Thyroid gland (tissue), 4 donors: Measurements from ENCODE around the gene SPINK1. TPM values are rescaled to one million over a fixed set of nuclear protein-coding genes. Genes with fewer than 3 reads are reported as not detected.

Source experiments
- DNase-seq, 2 donors: peaks; one replicate each; pipeline ENCODE4 v3.0.0-alpha.2; 2019
- H3K27ac ChIP-seq, 3 donors: fragments of 200-600 bp; sonication (generic); 1 replicate in 2 of 3; 2 replicates in 1 of 3; pipeline ENCODE4 v1.5.1; 2016 to 2019; ENCODE audit warnings: mild to moderate bottlenecking in 1 of 3, moderate library complexity in 1 of 3
- H3K27me3 ChIP-seq: fragments of 200-600 bp; sonication (generic); one replicate; pipeline ENCODE4 v1.5.1; 2019
- H3K36me3 ChIP-seq, 2 donors: fragments of 200-600 bp; sonication (generic); one replicate each; pipeline ENCODE4 v1.5.1; 2016 to 2019
- H3K4me1 ChIP-seq, 2 donors: fragments of 200-600 bp; sonication (generic); one replicate each; pipeline ENCODE4 v1.5.1; 2017 to 2019
- H3K4me3 ChIP-seq, 3 donors: fragments of 200-600 bp; sonication (generic); replicated peaks in 1 of 3; 1 replicate in 2 of 3; 2 replicates in 1 of 3; pipeline ENCODE4 v1.5.1; 2016; ENCODE audit warnings: mild to moderate bottlenecking in 1 of 3
- H3K9me3 ChIP-seq: fragments of 200-600 bp; sonication (generic); one replicate; pipeline ENCODE4 v1.5.1; 2017
- POLR2A ChIP-seq, 2 donors: fragments of 450-650 bp; IDR thresholded peaks; one replicate each; pipeline ENCODE4 v1.6.1; 2017; ENCODE audit warnings: antibody characterized with exemption in 2 of 2, mild to moderate bottlenecking in 2 of 2, moderate library complexity in 1 of 2
- WGBS, 2 donors: methylation state at CpG; one replicate each; pipeline ENCODE4 v1.1.5; 2017; 5-methylcytosine and 5-hydroxymethylcytosine counted together
- intact Hi-C: fragments of 100-400 bp; cut with DNase I; formaldehyde crosslinking; loops from one replicate; pipeline ENCODE4 v1.15.1; 2023
- total RNA-seq, 4 donors: library from RNA; depleted of rRNA; stranded (reverse); fragments of >200 nt; gene quantifications; one replicate each; pipeline ENCODE4 v1.2.3, GENCODE V29; 2016
- TF ChIP-seq, protein P1 (sequence below), 6 experiments: fragments of 200-600 bp in 3 of 6; fragments of 450-650 bp in 3 of 6; sonication (generic) in 3 of 6; IDR thresholded peaks; one replicate each; pipeline ENCODE4 v1.5.1; 2016 to 2019; ENCODE audit warnings: antibody characterized with exemption in 6 of 6, mild to moderate bottlenecking in 2 of 6, inconsistent platforms in 1 of 6, moderate library complexity in 1 of 6

The SPINK1 gene
- total RNA-seq, 4 donors from 2014 or later: not detected

DNA sequence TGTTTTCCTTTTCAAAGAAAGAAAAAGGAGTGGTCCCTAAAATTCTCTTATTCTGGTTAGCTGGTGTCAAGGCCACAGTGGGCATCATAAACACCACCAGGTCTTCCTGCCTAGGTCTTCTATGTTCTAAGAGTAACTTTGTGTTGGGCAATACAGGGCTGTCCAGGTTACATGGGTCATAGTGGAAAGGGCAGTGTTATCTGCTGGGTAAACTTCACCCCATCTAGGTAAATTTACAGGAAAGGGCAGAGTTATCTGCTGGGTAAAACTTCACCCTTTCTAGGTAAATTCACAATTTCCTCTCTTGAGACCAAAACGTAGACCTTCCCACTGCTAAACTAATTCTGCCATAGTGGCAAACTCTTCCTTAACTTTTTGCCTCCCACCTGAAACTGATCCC, 30.0 kb downstream of the SPINK1 start:
- DNase-seq: no peak
- H3K4me3 ChIP-seq: no peak overlapping the region
- no peak for TF ChIP-seq POLR2A (IDR thresholded peaks at IDR 0.05)
- TF ChIP-seq, protein P1, sequence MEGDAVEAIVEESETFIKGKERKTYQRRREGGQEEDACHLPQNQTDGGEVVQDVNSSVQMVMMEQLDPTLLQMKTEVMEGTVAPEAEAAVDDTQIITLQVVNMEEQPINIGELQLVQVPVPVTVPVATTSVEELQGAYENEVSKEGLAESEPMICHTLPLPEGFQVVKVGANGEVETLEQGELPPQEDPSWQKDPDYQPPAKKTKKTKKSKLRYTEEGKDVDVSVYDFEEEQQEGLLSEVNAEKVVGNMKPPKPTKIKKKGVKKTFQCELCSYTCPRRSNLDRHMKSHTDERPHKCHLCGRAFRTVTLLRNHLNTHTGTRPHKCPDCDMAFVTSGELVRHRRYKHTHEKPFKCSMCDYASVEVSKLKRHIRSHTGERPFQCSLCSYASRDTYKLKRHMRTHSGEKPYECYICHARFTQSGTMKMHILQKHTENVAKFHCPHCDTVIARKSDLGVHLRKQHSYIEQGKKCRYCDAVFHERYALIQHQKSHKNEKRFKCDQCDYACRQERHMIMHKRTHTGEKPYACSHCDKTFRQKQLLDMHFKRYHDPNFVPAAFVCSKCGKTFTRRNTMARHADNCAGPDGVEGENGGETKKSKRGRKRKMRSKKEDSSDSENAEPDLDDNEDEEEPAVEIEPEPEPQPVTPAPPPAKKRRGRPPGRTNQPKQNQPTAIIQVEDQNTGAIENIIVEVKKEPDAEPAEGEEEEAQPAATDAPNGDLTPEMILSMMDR (IDR thresholded peaks at IDR 0.05): no peak
- no peak overlapping the region for H3K27ac ChIP-seq
- H3K9me3 ChIP-seq: no peaks in the 10 kb centered on the region
- H3K4me1 ChIP-seq: no peaks in the 10 kb centered on the region
- intact Hi-C loops: no loop called here
- H3K27me3 ChIP-seq: no peaks in the 10 kb centered on the region
- no peaks in the 10 kb centered on the region for H3K36me3 ChIP-seq
- 84 to 89% methylated on average over 1 of the region's 1 CpG for WGBS, 2 donors

- intact Hi-C loops: no loop called here
- H3K4me1 ChIP-seq: no peaks in the 10 kb centered on the region
- H3K27me3 ChIP-seq: no peaks in the 10 kb centered on the region
- H3K9me3 ChIP-seq: no peaks in the 10 kb centered on the region
- no peak overlapping the region for H3K27ac ChIP-seq
- WGBS, 2 donors: 86 to 89% methylated on average over 3 of the region's 3 CpGs
- H3K4me3 ChIP-seq: no peak overlapping the region
- no peaks in the 10 kb centered on the region for H3K36me3 ChIP-seq
- DNase-seq: no peak
- no peak for TF ChIP-seq POLR2A (IDR thresholded peaks at IDR 0.05)
- TF ChIP-seq, protein P1 (IDR thresholded peaks at IDR 0.05): no peak
Measured at GRCh38 chr5:147800491-147800890, 31.0 kb downstream of the SPINK1 start.

DNA sequence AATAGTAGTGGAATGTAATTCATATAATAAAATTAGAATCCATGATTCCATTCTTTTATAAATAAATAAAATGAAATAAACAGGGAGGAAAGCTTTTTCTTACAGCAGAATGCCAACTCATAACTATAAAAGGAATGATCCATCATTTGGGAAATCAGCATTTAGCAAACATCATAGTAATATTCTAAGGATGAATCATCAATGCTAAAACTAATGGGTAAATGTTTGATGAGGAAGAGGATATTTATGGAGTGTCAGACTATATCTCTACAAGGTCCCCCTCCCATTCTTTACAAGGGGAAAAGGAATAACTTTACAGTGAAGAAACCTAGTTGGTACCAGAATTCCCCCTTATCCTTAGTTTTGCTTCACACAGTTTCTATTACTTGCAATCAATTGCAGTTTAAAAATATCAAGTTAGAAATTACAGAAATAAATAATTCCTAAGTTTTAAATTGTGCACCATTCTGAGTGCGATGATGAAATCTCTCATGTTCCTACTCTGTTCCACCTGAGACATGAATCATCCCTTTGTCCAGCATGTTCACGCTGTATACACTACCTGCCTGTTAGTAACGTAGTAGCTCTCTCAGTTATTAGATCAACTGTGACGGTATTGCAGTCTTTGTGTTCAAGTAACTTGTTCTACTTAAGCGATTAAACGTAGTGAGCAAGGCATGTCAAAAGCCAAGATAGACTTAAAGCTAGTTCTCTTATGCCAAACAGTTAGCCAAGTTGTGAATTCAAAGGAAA, 34.7 kb downstream of the SPINK1 start:
- WGBS, 2 donors: 26 to 42% methylated on average over 6 of the region's 6 CpGs
- Histone ChIP-seq H3K27me3 (no peaks in the 10 kb centered on the region), H3K9me3 (no peaks in the 10 kb centered on the region), H3K27ac (no peak overlapping the region), H3K4me3 (no peak overlapping the region), H3K4me1 (no peaks in the 10 kb centered on the region), H3K36me3 (no peaks in the 10 kb centered on the region)
- intact Hi-C loops: no loop called here
- DNase-seq: no peak
- TF ChIP-seq, protein P1 (IDR thresholded peaks at IDR 0.05): no peak
- TF ChIP-seq POLR2A (IDR thresholded peaks at IDR 0.05): no peak

- Histone ChIP-seq H3K27ac (no peak overlapping the region), H3K4me1 (no peaks in the 10 kb centered on the region), H3K9me3 (no peaks in the 10 kb centered on the region), H3K4me3 (no peak overlapping the region), H3K36me3 (no peaks in the 10 kb centered on the region), H3K27me3 (no peaks in the 10 kb centered on the region)
- no peak for DNase-seq
- intact Hi-C loops: no loop called here
- TF ChIP-seq, protein P1 (IDR thresholded peaks at IDR 0.05): no peak
- no peak for TF ChIP-seq POLR2A (IDR thresholded peaks at IDR 0.05)
- 85% methylated on average over 6 of the region's 6 CpGs for WGBS, 2 donors
Measured at GRCh38 chr5:147791181-147791580, 40.3 kb downstream of the SPINK1 start.

GRCh38 chr5:147789820-147790219, 41.7 kb downstream of the SPINK1 start:
- no peaks in the 10 kb centered on the region for H3K27me3 ChIP-seq
- intact Hi-C loops: no loop called here
- WGBS, 2 donors: 77 to 82% methylated on average over 2 of the region's 2 CpGs

More at GRCh38 chr5:147789820-147790219, 41.7 kb downstream of the SPINK1 start:
- Histone ChIP-seq H3K4me3 (no peak overlapping the region), H3K4me1 (no peaks in the 10 kb centered on the region), H3K27ac (no peak overlapping the region), H3K9me3 (no peaks in the 10 kb centered on the region), H3K36me3 (no peaks in the 10 kb centered on the region)
- TF ChIP-seq POLR2A (IDR thresholded peaks at IDR 0.05): no peak
- TF ChIP-seq, protein P1 (IDR thresholded peaks at IDR 0.05): no peak
- DNase-seq: no peak
